ENCODE measurements around the gene OPHN1. TPM values are rescaled to one million over a fixed set of nuclear protein-coding genes. Genes with fewer than 3 reads are reported as not detected.

Gene OPHN1
- total and polyA plus RNA-seq, 10 of the 15 experiments (the other 5 are each of a cell fraction or from before 2014, with no cell fraction given): under 0.01 to 0.03 (median 0.03) TPM; not detected in 6

DNA sequence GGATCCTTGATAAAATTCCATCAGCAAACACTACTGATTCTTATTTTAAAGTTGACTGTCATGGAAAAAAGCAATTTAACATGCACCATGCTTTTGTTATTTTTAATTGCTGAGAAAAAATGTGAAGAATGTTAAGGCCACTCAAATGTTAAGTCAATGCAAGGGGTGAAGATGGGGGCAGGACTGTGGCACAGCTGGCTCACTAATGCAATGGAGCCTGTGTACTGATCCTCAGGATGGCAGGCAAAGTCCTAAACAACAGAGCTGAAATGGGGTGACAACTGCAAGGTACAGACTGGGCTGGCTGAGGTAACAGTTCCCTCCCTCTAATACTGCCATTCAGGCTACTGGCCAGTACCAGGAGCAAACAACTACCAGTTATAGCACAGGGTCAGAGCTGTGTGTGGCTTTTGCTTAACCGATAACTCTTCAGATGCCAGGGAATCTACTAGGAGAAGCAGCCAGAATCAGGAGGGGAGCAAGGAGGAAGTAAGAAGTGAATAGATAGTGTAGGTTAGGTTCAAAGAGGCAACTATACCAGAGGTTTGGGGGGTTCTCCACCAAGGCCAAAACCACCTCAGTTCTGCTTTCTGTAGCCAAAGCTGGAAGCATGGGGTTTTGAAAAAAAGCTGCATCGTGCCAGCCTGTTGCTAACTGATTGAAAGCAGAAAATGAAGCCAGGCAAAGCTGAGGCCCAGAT, 372.6 kb downstream of the OPHN1 start (continued):
- TF ChIP-seq, protein P1, sequence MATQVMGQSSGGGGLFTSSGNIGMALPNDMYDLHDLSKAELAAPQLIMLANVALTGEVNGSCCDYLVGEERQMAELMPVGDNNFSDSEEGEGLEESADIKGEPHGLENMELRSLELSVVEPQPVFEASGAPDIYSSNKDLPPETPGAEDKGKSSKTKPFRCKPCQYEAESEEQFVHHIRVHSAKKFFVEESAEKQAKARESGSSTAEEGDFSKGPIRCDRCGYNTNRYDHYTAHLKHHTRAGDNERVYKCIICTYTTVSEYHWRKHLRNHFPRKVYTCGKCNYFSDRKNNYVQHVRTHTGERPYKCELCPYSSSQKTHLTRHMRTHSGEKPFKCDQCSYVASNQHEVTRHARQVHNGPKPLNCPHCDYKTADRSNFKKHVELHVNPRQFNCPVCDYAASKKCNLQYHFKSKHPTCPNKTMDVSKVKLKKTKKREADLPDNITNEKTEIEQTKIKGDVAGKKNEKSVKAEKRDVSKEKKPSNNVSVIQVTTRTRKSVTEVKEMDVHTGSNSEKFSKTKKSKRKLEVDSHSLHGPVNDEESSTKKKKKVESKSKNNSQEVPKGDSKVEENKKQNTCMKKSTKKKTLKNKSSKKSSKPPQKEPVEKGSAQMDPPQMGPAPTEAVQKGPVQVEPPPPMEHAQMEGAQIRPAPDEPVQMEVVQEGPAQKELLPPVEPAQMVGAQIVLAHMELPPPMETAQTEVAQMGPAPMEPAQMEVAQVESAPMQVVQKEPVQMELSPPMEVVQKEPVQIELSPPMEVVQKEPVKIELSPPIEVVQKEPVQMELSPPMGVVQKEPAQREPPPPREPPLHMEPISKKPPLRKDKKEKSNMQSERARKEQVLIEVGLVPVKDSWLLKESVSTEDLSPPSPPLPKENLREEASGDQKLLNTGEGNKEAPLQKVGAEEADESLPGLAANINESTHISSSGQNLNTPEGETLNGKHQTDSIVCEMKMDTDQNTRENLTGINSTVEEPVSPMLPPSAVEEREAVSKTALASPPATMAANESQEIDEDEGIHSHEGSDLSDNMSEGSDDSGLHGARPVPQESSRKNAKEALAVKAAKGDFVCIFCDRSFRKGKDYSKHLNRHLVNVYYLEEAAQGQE (IDR thresholded peaks at IDR 0.05; ENCODE audit: low read depth, low read length): no peak
- no peak for TF ChIP-seq GATAD2B (conservative IDR thresholded peaks at IDR 0.05; ENCODE audit: low read depth)
- TF ChIP-seq, protein P2, sequence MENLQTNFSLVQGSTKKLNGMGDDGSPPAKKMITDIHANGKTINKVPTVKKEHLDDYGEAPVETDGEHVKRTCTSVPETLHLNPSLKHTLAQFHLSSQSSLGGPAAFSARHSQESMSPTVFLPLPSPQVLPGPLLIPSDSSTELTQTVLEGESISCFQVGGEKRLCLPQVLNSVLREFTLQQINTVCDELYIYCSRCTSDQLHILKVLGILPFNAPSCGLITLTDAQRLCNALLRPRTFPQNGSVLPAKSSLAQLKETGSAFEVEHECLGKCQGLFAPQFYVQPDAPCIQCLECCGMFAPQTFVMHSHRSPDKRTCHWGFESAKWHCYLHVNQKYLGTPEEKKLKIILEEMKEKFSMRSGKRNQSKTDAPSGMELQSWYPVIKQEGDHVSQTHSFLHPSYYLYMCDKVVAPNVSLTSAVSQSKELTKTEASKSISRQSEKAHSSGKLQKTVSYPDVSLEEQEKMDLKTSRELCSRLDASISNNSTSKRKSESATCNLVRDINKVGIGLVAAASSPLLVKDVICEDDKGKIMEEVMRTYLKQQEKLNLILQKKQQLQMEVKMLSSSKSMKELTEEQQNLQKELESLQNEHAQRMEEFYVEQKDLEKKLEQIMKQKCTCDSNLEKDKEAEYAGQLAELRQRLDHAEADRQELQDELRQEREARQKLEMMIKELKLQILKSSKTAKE (IDR thresholded peaks at IDR 0.05; ENCODE audit: low read depth, poor library complexity, severe bottlenecking): no peak
- TF ChIP-seq SMAD5 (IDR thresholded peaks at IDR 0.05; ENCODE audit: low read depth): no peak
- no peak for TF ChIP-seq SREBF2 (IDR thresholded peaks at IDR 0.05; ENCODE audit: low read length)

DNA sequence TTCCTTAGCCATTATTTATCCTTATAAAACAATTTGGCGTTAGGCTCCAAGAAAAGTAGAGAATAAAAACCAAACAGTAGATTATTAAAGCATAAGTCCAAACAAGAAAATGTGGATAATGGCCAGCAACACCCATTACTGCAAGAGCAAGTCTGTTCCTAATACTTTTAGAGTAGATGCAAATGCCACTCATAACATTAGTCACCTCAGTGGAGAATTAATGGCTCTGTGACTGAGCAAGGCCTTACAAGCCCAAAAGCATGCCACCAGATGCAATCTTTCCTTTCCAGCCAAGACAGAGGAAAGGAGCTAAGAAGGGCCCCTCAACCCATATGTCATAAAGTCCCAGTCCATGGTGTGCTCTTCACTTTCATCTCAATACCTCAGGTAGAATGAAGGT, 373.8 kb downstream of the OPHN1 start:
- Histone ChIP-seq H3K79me2 (ENCODE audit: control insufficient read depth, insufficient read depth, low read length) (no peaks in the 10 kb centered on the region), H3K4me2 (ENCODE audit: control insufficient read depth, insufficient read depth) (no peak overlapping the region), H4K20me1 (ENCODE audit: control insufficient read depth, insufficient read depth) (no peaks in the 10 kb centered on the region), H3K27me3 (replicated peaks in 1 of 2; ENCODE audit: control insufficient read depth in 2 of 2, insufficient read depth in 2 of 2, low read length in 1 of 2) (no peaks in the 10 kb centered on the region), H3K4me3 (no peak overlapping the region), H2AFZ (ENCODE audit: control insufficient read depth, low read depth, low read length) (no peak overlapping the region), H3K9ac (ENCODE audit: control insufficient read depth, insufficient read depth, low read length) (no peak overlapping the region), H3K9me3 (replicated peaks; ENCODE audit: control insufficient read depth, insufficient read depth, low read length) (no peaks in the 10 kb centered on the region), H3K27ac (ENCODE audit: control insufficient read depth, insufficient read depth) (no peak overlapping the region), H3K4me1 (ENCODE audit: control insufficient read depth, insufficient read depth, low read length) (no peaks in the 10 kb centered on the region), H3K36me3 (ENCODE audit: control insufficient read depth in 2 of 2, insufficient read depth in 2 of 2, low read length in 1 of 2) (no peaks in the 10 kb centered on the region)
- no peak for ATAC-seq
- in situ Hi-C loops (cut with MboI): no loop called here
- ChIA-PET RAD21 (ENCODE audit: unreplicated experiment) (no interaction called here), CTCF (no interaction called here), SMC1A (ENCODE audit: uncharacterized antibody, unreplicated experiment) (no interaction called here), POLR2A (no interaction called here)
- 60% methylated on average over 1 of the region's 1 CpG for WGBS (ENCODE audit: insufficient coverage, insufficient replicate concordance, low lambda C conversion rate, missing lambda C conversion rate)
- DNase-seq (ENCODE audit: low read depth, low spot score): no peak
- BruUV-seq (replicated peaks): no TSS peak
- no peak for TF ChIP-seq POLR2AphosphoS2 (IDR thresholded peaks at IDR 0.05; ENCODE audit: low read depth, low read length)
- intact Hi-C loops (cut with micrococcal nuclease; ENCODE audit: unreplicated experiment): no loop called here
- FAIRE-seq: no peak
